ENCODE results near the gene TMEM131L. TPM values are rescaled to one million over a fixed set of nuclear protein-coding genes. Genes with fewer than 3 reads are reported as not detected.

Gene TMEM131L
- total and polyA plus RNA-seq, 9 donors: 3.6 to 18.4 (median 10.7) TPM

DNA sequence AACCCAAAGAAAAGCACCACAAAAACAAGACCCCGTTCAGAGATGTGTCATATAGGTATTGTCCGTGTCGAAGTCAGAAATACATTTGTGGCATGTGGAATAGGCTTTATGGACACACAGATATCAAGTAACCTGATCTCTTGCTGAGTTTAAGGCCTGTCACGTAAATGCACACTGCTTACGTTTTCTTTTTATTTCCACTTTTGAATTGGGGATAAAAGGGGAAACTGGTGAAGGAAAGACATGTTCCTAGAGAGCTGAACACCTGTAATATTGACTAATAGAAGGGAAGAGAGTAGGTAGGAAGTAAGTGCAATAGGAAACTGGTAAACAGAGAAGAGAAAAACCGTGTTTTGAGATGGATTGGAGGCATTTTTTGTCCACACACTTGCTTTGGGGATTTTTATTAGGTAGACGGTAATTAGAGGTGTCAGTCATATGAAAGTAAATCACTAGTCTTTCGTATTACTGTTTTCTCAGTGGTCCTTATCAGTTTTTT, 24.9 kb downstream of the TMEM131L start:
- H3K9me3 ChIP-seq: no peaks in the 10 kb centered on the region
- H3K27me3 ChIP-seq: no peaks in the 10 kb centered on the region
- TF ChIP-seq POLR2A (IDR thresholded peaks at IDR 0.05): no peak
- TF ChIP-seq EP300 (IDR thresholded peaks at IDR 0.05): no peak
- no peak for TF ChIP-seq CTCF (IDR thresholded peaks at IDR 0.05)
- WGBS, 3 donors: 87 to 94% (median 90%) methylated on average over 8 of the region's 8 CpGs
- no peak for DNase-seq
- intact Hi-C loops (cut with DNase I): no loop called here
- peaks cover 12% of the 10 kb centered on the region for H3K4me1 ChIP-seq (ENCODE audit: insufficient read depth)
- H3K4me3 ChIP-seq: no peak overlapping the region
- no peak overlapping the region for H3K27ac ChIP-seq
- H3K36me3 ChIP-seq: no peaks in the 10 kb centered on the region

GRCh38 chr4:153494562-153494961, 28.4 kb downstream of the TMEM131L start:
- Histone ChIP-seq H3K9me3 (no peaks in the 10 kb centered on the region), H3K4me3 (no peak overlapping the region), H3K36me3 (no peaks in the 10 kb centered on the region), H3K27me3 (no peaks in the 10 kb centered on the region), H3K27ac (no peak overlapping the region), H3K4me1 (ENCODE audit: insufficient read depth) (peaks cover 12% of the 10 kb centered on the region)
- WGBS, 3 donors: 86 to 89% (median 88%) methylated on average over 10 of the region's 10 CpGs
- intact Hi-C loops (cut with DNase I): no loop called here
- DNase-seq: no peak
- TF ChIP-seq EP300 (IDR thresholded peaks at IDR 0.05) (no peak), CTCF (IDR thresholded peaks at IDR 0.05) (no peak), POLR2A (IDR thresholded peaks at IDR 0.05) (no peak)

GRCh38 chr4:153495480-153496193, 29.5 kb downstream of the TMEM131L start:
- intact Hi-C loops (cut with DNase I): no loop called here
- no peak overlapping the region for H3K4me3 ChIP-seq
- peaks cover 12% of the 10 kb centered on the region for H3K4me1 ChIP-seq (ENCODE audit: insufficient read depth)
- H3K27ac ChIP-seq: no peak overlapping the region
- no peaks in the 10 kb centered on the region for H3K27me3 ChIP-seq
- no peaks in the 10 kb centered on the region for H3K36me3 ChIP-seq
- no peaks in the 10 kb centered on the region for H3K9me3 ChIP-seq
- DNase-seq: no peak
- TF ChIP-seq CTCF (IDR thresholded peaks at IDR 0.05) (no peak), POLR2A (IDR thresholded peaks at IDR 0.05) (no peak), EP300 (IDR thresholded peaks at IDR 0.05) (no peak)
- WGBS, 3 donors: 71 to 79% (median 77%) methylated on average over 9 of the region's 9 CpGs

- Histone ChIP-seq H3K27me3 (no peaks in the 10 kb centered on the region), H3K9me3 (no peaks in the 10 kb centered on the region), H3K27ac (peak overlapping the region in 1 of 2 donors; percentile 59), H3K36me3 (no peaks in the 10 kb centered on the region), H3K4me1 (ENCODE audit: insufficient read depth) (peaks cover 12% of the 10 kb centered on the region), H3K4me3 (no peak overlapping the region)
- no peak for TF ChIP-seq POLR2A (IDR thresholded peaks at IDR 0.05)
- TF ChIP-seq EP300 (IDR thresholded peaks at IDR 0.05): no peak
- TF ChIP-seq CTCF (IDR thresholded peaks at IDR 0.05): no peak
- 38 to 49% (median 45%) methylated on average over 4 of the region's 4 CpGs for WGBS, 3 donors
- no peak for DNase-seq
- intact Hi-C loops (cut with DNase I): no loop called here
These were observed 31.0 kb downstream of the TMEM131L start for GRCh38 chr4:153497091-153497531.
